Measurements from ENCODE around the gene LPCAT3. TPM values are rescaled to one million over a fixed set of nuclear protein-coding genes. Genes with fewer than 3 reads are reported as not detected.

LPCAT3 gene
- total and polyA plus RNA-seq, 2 of the 13 experiments (the other 11 are each of a cell fraction or from before 2014, with no cell fraction given) = 44.5 to 64.3 TPM

DNA sequence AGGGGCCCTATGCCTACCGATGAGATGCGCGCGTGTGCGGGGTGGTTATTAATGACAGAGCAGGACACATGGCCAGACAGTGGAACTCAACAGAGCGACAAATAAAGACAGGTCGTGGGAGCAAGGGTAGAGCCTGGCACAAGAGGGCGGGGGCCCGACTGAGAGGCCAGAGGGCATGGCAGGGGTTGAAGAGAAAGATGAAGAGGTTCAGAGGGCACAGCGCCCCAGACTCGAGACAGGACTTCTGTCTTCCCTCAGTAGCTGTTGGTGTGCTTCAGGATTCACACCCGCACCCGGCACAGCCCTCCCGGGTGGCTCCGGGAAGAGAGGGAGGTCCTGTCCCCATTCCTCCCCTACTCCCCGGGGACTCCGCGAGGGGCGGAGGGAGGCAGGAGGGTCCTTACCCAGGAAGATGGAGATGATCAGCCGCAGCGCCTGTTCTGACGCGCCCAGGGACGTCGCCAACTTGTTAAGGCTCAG is 366 bp downstream of the LPCAT3 start (continued):
- TF ChIP-seq HNRNPUL1 (IDR thresholded peaks at IDR 0.05; ENCODE audit: low read depth, low read length) (no peak), ZNF460 (CRISPR knock-in tag; IDR thresholded peaks at IDR 0.05; ENCODE audit: borderline replicate concordance) (no peak), ZNF224 (CRISPR knock-in tag; IDR thresholded peaks at IDR 0.05) (no peak), ZNF10 (CRISPR knock-in tag; IDR thresholded peaks at IDR 0.05; ENCODE audit: borderline replicate concordance, low read depth) (no peak), ZNF564 (CRISPR knock-in tag; IDR thresholded peaks at IDR 0.05) (no peak), SIN3A (IDR thresholded peaks at IDR 0.05; ENCODE audit: borderline replicate concordance, low read depth, low read length) (no peak), ATRX (CRISPR knock-in tag; IDR thresholded peaks at IDR 0.05; ENCODE audit: borderline replicate concordance) (no peak), ZNF773 (CRISPR knock-in tag; IDR thresholded peaks at IDR 0.05; ENCODE audit: borderline replicate concordance) (no peak), ZNF660 (CRISPR knock-in tag; IDR thresholded peaks at IDR 0.05; ENCODE audit: borderline replicate concordance, low read depth) (no peak), HNF4A (CRISPR knock-in tag; IDR thresholded peaks at IDR 0.05) (no peak), JUN (CRISPR knock-in tag; IDR thresholded peaks at IDR 0.05) (no peak), MYC (CRISPR knock-in tag; IDR thresholded peaks at IDR 0.05; ENCODE audit: borderline replicate concordance) (no peak), YEATS2 (CRISPR knock-in tag; IDR thresholded peaks at IDR 0.05; ENCODE audit: borderline replicate concordance) (no peak), MEF2D (CRISPR knock-in tag; IDR thresholded peaks at IDR 0.05) (no peak), CAMTA2 (CRISPR knock-in tag; IDR thresholded peaks at IDR 0.05; ENCODE audit: borderline replicate concordance) (no peak), FOSL2 (CRISPR knock-in tag; IDR thresholded peaks at IDR 0.05) (0 out of 2 replicates have a peak, but pooled peaks have one; percentile 4), ZNF160 (CRISPR knock-in tag; IDR thresholded peaks at IDR 0.05) (no peak), SRF (IDR thresholded peaks at IDR 0.05; ENCODE audit: low read depth, low read length) (no peak), ZNF326 (CRISPR knock-in tag; IDR thresholded peaks at IDR 0.05; ENCODE audit: borderline replicate concordance) (no peak), RBM39 (IDR thresholded peaks at IDR 0.05; ENCODE audit: low read depth, low read length, poor library complexity, severe bottlenecking) (no peak), NFE2L1 (CRISPR knock-in tag; IDR thresholded peaks at IDR 0.05; ENCODE audit: borderline replicate concordance) (no peak), SOX5 (CRISPR knock-in tag; IDR thresholded peaks at IDR 0.05; ENCODE audit: borderline replicate concordance) (no peak), RFXANK (CRISPR knock-in tag; IDR thresholded peaks at IDR 0.05) (no peak), KDM4B (CRISPR knock-in tag; IDR thresholded peaks at IDR 0.05) (no peak), ZNF543 (CRISPR knock-in tag; IDR thresholded peaks at IDR 0.05) (no peak), ZNF670 (CRISPR knock-in tag; IDR thresholded peaks at IDR 0.05; ENCODE audit: borderline replicate concordance) (no peak), NR3C1 (CRISPR knock-in tag; IDR thresholded peaks at IDR 0.05) (no peak), CHD2 (IDR thresholded peaks at IDR 0.05; ENCODE audit: low read depth, low read length) (0 out of 2 replicates have a peak, but pooled peaks have one; percentile 7), ZBTB20 (CRISPR knock-in tag; IDR thresholded peaks at IDR 0.05; ENCODE audit: borderline replicate concordance, low read depth) (0 out of 2 replicates have a peak, but pooled peaks have one; percentile 10)
- TF ChIP-seq, protein P1, sequence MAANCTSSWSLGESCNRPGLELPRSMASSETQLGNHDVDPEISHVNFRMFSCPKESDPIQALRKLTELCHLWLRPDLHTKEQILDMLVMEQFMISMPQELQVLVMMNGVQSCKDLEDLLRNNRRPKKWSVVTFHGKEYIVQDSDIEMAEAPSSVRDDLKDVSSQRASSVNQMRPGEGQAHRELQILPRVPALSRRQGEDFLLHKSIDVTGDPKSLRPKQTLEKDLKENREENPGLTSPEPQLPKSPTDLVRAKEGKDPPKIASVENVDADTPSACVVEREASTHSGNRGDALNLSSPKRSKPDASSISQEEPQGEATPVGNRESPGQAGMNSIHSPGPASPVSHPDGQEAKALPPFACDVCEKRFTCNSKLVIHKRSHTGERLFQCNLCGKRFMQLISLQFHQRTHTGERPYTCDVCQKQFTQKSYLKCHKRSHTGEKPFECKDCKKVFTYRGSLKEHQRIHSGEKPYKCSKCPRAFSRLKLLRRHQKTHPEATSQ (CRISPR knock-in tag; IDR thresholded peaks at IDR 0.05; ENCODE audit: borderline replicate concordance) = no peak
- TF ChIP-seq, protein P2, sequence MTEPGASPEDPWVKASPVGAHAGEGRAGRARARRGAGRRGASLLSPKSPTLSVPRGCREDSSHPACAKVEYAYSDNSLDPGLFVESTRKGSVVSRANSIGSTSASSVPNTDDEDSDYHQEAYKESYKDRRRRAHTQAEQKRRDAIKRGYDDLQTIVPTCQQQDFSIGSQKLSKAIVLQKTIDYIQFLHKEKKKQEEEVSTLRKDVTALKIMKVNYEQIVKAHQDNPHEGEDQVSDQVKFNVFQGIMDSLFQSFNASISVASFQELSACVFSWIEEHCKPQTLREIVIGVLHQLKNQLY (CRISPR knock-in tag; IDR thresholded peaks at IDR 0.05) = no peak
- TF ChIP-seq, protein P3, sequence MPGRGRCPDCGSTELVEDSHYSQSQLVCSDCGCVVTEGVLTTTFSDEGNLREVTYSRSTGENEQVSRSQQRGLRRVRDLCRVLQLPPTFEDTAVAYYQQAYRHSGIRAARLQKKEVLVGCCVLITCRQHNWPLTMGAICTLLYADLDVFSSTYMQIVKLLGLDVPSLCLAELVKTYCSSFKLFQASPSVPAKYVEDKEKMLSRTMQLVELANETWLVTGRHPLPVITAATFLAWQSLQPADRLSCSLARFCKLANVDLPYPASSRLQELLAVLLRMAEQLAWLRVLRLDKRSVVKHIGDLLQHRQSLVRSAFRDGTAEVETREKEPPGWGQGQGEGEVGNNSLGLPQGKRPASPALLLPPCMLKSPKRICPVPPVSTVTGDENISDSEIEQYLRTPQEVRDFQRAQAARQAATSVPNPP (CRISPR knock-in tag; IDR thresholded peaks at IDR 0.05) = no peak

Measured in HepG2 (cell line).